ENCODE results near the gene TRIM50. TPM values are rescaled to one million over a fixed set of nuclear protein-coding genes. Genes with fewer than 3 reads are reported as not detected.
"Not testable (repeated sequence)": the region's sequence is repeated elsewhere in the genome, so short reads cannot be mapped to it uniquely, and the experiment has no call there.

The TRIM50 gene
- total RNA-seq, 1 donor from 2014 or later: not detected

GRCh38 chr7:73351447-73352167 is 23.7 kb upstream of the TRIM50 start:
- FAIRE-seq (no peak), DNase-seq (ENCODE audit: low spot score in 2 of 2) (no peak)

DNA sequence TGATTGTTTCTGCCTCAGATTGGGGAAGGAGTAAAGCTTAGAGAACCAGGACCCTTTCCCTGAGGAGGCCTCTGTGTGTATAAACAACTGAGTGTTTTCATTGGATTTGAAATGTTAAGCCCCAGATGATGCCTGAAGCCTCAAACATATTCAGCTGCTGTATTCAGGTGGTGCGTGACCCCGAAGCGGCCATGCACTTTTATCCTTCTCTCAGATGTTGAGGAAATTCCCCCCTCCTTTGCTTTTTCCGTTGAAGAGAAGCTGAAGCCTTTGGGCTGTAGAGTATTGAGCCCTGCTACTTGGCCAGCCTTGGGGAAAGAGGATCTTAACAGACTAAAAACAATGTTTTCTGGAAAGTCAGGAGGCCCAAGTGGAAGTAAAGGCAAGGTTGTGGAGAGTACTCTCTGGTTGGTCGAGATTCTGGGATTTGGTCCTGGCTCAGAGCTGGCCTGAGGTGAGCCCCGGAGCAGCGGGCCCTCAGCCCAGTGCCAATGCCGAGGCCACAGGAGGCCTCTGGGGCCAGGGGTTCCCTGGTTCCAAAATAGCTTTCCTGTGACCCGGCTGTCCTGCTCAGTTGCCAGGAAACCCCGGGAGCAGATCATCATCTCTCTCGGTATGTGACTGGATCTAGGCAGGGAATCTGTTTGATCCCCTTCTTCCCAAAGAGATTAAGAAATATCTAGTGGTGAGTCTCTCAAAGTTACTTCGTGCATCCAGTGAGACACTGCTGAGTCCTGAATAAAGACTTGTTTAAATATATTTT is 22.6 kb upstream of the TRIM50 start:
- DNase-seq (ENCODE audit: low spot score in 2 of 2): no peak

DNA sequence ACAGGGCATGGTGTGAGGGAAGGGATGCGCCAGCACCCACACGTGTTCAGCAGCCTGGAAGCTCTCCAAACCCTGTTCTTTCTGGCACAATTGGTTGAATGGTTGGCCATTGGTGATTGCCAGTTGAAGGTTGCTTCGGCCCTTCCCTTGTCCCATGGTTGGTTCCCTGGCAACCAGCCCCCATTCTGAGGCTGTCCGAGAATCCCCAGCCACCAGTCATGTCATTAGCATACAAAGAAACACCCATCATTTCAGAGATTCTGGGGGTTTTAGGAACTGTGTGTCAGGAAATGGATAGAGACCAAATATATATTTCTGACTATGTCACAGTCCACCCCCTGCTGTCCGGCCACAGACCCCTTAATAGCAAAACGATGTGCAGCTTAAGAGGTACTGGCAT is 21.9 kb upstream of the TRIM50 start:
- FAIRE-seq: no peak
- DNase-seq (ENCODE audit: low spot score in 2 of 2): no peak

More for the DNA sequence above, 22.6 kb upstream of the TRIM50 start:
- FAIRE-seq: no peak

DNA sequence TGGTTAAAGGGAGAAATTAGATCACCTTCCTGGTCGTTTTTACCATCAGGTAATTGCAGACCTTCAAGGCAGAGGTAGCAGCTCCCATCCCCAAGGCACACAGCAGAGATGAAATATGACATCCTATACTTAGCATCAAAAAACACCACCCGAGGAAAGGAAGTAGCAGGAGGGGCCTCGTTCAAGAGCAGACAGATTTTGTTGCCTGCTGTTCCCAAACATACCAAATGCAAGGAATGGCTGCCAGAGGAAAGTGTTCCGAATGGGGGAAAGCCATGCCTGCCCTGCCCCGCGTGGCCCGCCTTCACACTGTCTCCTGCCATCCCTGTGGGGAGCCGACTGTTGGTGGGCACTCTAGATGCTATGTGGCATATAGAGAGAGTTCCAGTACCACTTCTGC is 18.1 kb upstream of the TRIM50 start:
- no peak for DNase-seq (ENCODE audit: low spot score in 2 of 2)
- FAIRE-seq: no peak

GRCh38 chr7:73345538-73345937 is 17.7 kb upstream of the TRIM50 start:
- DNase-seq (ENCODE audit: low spot score in 2 of 2) (no peak), FAIRE-seq (no peak)

GRCh38 chr7:73343671-73344380 is 15.9 kb upstream of the TRIM50 start:
- DNase-seq (ENCODE audit: low spot score in 2 of 2) (no peak), FAIRE-seq (no peak)

- DNase-seq (ENCODE audit: low spot score in 2 of 2) (peak; percentile 52 to 70), FAIRE-seq (no peak)
Measured at GRCh38 chr7:73342645-73343044, 14.8 kb upstream of the TRIM50 start.

DNA sequence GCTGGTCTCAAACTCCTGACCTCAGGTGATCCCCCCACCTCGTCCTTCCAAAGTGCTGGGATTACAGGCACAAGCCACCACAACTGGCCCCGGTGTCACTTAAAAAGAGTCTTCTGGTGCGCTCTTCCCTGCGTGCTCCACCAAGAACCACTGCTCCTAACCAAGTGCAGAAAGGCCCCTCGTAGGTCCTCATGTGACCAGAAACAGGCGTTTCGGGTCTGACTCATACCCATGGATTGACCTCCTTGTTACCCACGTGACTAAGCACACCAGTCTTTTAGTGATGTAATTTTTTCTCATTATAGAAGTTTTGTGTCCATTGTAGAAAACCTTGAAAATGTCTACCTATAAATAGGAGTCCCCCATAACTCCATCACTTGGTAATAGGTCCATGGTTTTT is 14.0 kb upstream of the TRIM50 start:
- FAIRE-seq: no peak
- DNase-seq (ENCODE audit: low spot score in 2 of 2): no peak

DNA sequence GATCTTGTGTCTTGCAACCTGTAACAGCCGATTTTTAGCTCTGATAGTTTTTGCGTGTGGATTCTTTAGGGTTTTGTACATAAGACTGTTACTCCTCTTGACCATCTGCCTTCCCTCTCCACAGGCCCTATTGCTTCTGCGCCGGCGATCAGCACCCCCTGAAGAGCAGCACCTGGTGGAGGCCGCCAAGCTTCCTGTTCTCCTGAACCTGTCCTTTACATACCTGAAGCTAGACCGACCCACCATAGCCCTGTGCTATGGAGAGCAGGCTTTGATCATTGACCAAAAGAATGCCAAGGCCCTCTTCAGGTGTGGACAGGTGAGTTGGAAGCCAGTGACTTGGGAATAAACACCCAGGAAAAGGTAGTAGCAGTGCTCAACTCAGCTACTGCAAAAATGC is 12.6 kb upstream of the TRIM50 start:
- DNase-seq (ENCODE audit: low spot score in 2 of 2) (no peak), FAIRE-seq (no peak)

GRCh38 chr7:73338321-73338720 is 10.4 kb upstream of the TRIM50 start:
- FAIRE-seq: no peak
- no peak for DNase-seq (ENCODE audit: low spot score in 2 of 2)

- FAIRE-seq (no peak), DNase-seq (ENCODE audit: low spot score in 2 of 2) (no peak)
Measured at GRCh38 chr7:73332447-73332846, 4.6 kb upstream of the TRIM50 start.

- DNase-seq (ENCODE audit: low spot score in 2 of 2): no peak
- FAIRE-seq: no peak
Measured at GRCh38 chr7:73330772-73331171, 2.9 kb upstream of the TRIM50 start.

DNA sequence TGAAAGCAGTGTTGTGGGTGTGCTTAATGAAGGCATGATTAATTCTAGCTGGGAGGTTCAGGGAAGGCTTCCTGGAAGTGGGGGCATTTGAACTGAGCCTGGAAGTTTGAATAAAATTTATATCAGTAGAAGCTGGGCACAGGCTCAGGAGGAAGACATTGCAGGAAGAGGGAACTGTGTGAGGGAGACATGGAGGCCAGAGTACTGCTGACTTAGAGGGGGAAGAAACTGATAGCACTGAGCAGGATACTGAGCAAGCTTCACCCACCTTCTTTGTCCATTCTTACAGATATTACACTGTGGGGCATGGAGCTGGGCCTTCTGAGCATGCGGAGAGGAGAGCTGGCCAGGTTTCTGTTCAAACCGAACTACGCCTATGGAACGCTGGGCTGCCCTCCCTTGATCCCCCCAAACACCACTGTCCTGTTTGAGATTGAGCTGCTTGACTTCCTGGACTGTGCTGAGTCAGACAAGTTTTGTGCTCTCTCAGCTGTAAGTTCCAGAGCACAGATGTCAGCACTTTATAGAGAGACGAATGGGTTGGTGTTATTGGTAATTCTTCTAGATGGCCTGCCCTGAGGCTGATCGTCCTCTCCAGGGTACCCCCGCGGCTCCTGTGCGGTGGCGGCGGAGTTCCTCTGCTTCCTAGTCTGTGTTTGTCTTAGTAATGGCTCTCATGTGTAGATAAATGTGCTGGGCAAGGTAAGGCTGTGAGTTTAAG is 2.1 kb upstream of the TRIM50 start:
- no peak for FAIRE-seq

DNA sequence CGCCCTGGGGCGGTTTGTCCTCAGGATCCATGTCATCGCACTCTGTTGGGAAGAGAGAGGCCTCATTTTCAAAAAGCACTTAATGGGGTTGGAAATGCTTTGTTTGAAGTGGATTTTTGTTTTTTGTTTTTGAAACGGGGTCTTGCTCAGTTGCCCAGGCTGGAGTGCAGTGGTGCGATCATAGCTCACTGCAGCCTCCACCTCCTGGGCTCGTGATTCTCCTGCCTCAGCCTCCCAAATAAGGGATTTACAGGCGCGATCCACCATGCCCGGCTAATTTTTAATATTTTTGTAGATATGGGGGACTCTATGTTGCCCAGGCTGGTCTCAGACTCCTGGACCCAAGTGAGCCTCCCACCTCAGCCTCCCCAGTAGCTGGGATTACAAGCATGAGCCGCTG is 814 bp upstream of the TRIM50 start:
- FAIRE-seq (no peak), DNase-seq (ENCODE audit: low spot score in 2 of 2) (no peak)

More for the DNA sequence above, 2.1 kb upstream of the TRIM50 start:
- no peak for DNase-seq (ENCODE audit: low spot score in 2 of 2)

GRCh38 chr7:73327449-73327848 is 433 bp downstream of the TRIM50 start:
- DNase-seq (ENCODE audit: low spot score in 2 of 2); FAIRE-seq: not testable (repeated sequence)

DNA sequence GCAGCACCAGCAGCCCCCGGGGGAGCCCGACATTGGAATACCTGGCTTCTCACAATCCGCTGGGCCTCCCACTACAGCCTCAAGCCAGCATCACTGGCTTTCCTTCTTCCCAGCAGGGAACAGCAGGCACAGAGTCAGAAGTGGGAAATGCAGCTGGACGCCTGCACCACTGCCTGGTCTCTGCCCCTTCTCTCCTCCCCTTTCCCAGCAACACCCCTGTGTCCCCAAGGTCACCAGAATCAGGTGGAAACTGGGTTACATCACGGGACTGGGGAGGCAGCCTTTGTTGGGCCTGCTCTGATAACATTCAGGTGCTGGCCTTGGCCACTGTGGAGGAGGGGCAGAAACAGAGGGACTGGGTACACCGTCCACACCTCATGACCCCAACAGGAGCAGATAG is 2.5 kb downstream of the TRIM50 start:
- FAIRE-seq: not testable (repeated sequence)

GRCh38 chr7:73324081-73324845 is 3.6 kb downstream of the TRIM50 start:
- not testable (repeated sequence) for FAIRE-seq

More for the DNA sequence above, 2.5 kb downstream of the TRIM50 start:
- not testable (repeated sequence) for DNase-seq (ENCODE audit: low spot score in 2 of 2)

DNA sequence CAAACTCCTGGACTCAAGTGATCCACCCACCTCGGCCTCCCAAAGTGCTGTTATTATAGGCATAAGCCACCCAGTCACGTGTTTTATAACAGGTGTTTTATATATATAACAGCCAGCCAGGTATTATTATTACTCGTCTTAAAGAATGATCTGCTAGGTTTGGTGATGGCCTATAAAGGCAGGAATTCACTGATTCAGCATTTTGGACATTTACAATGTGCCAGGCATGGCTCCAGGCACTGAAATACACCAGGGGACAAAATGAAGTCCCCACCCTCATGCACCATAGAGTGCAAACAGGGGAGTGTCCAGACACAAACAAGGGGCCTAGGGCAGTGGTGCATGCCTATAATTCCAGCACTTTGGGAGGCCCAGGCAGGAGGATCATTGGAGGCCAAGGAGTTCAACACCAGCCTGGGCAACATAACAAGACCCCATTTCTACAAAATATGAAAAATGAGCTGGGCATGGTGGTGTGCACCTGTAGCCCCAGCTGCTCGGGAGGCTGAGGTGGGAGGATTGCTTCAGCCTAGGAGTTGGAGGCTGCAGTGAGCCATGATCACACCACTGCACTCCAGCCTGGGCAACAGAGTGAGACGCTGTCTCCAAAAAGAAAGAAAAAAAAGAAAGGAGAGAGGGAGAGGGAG is 4.3 kb downstream of the TRIM50 start:
- FAIRE-seq: not testable (repeated sequence)

More at GRCh38 chr7:73324081-73324845, 3.6 kb downstream of the TRIM50 start:
- peak; percentile 72 to 88 for DNase-seq (ENCODE audit: low spot score in 2 of 2)

GRCh38 chr7:73320009-73320408 is 7.9 kb downstream of the TRIM50 start:
- not testable (repeated sequence) for FAIRE-seq; DNase-seq (ENCODE audit: low spot score in 2 of 2)

More for the DNA sequence above, 4.3 kb downstream of the TRIM50 start:
- DNase-seq (ENCODE audit: low spot score in 2 of 2): not testable (repeated sequence)

All from frontal cortex (tissue), 4 donors.